Sciatic nerve (tissue), 2 donors: ENCODE data around the gene FAM149A. TPM values are rescaled to one million over a fixed set of nuclear protein-coding genes. Genes with fewer than 3 reads are reported as not detected.

Experiments
- ATAC-seq: fragments of 200-7000 bp; cut with Tn5 transposase; one replicate; pipeline ENCODE4 v1.9.1; 2020; ENCODE audit warnings: mild to moderate bottlenecking, moderate library complexity
- DNase-seq: peaks from one replicate; pipeline ENCODE4 v3.0.0-alpha.2; 2020; ENCODE audit warnings: low spot score
- intact Hi-C: fragments of 100-400 bp; cut with DNase I; formaldehyde crosslinking; loops from one replicate; pipeline ENCODE4 v1.14.2; 2022
- total RNA-seq: library from RNA; stranded (reverse); fragmentation: NEBNext Ultra II Directional; extraction: Animal tissue kit (Norgen Biotek cat#: 25700); gene quantifications from one replicate; pipeline ENCODE4 v1.2.1, GENCODE V29; 2021
- donor health status: DM: no; HTN: no; CAD: no.
- donor health status: DM: no; HTN: no; CAD: no.

Gene FAM149A
- total RNA-seq, 1 donor from 2014 or later, result 17.2 TPM

GRCh38 chr4:186148336-186148975 is 44.0 kb downstream of the FAM149A start:
- ATAC-seq, result no peak
- no peak for DNase-seq
- intact Hi-C loops, result no loop called here

DNA sequence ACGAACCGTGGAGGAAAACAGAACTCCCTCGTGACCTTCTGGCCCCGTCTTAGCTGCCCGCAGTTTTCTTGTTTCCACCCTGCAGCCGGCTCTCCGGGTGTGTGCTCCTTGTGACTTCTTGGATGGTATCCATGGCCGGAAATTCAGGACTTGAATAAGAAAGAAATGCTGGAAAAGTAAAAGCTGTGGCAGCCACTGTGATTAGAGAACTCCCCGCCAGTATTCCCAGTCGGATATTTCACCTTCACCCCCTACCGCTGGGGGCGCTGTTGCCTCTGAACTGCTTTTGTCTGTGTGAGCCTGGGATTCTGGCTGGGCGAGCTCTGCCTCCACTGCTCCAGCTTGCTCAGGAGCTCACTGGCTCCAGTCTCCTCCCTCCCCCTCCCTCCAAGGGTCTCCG is 45.4 kb downstream of the FAM149A start:
- DNase-seq, result peak; percentile 75
- intact Hi-C loops, result no loop called here
- peak; percentile 72 for ATAC-seq

GRCh38 chr4:186150926-186151325 is 46.4 kb downstream of the FAM149A start:
- intact Hi-C loops, result no loop called here
- DNase-seq, result no peak
- ATAC-seq, result no peak

DNA sequence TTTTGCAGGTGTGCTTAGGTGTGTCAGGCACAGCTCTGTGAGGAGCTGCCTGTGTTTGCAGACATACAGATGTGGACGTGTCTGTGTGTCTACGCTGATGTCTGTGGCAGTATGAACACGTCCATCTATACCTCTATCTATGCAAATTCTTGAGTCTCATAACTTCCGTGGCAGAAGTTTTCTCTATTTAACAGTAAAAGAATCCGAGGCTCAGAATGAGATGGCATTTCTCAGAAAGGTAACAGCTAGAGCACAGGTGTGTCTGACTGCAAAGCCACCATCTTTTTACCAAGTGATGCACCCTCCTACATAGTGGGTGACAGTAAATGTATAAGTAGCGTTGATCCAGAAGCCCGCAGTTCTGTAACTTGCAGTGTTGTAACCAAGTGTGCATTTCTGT is 47.0 kb downstream of the FAM149A start:
- ATAC-seq (no peak), DNase-seq (no peak)
- intact Hi-C loops, result no loop called here

DNA sequence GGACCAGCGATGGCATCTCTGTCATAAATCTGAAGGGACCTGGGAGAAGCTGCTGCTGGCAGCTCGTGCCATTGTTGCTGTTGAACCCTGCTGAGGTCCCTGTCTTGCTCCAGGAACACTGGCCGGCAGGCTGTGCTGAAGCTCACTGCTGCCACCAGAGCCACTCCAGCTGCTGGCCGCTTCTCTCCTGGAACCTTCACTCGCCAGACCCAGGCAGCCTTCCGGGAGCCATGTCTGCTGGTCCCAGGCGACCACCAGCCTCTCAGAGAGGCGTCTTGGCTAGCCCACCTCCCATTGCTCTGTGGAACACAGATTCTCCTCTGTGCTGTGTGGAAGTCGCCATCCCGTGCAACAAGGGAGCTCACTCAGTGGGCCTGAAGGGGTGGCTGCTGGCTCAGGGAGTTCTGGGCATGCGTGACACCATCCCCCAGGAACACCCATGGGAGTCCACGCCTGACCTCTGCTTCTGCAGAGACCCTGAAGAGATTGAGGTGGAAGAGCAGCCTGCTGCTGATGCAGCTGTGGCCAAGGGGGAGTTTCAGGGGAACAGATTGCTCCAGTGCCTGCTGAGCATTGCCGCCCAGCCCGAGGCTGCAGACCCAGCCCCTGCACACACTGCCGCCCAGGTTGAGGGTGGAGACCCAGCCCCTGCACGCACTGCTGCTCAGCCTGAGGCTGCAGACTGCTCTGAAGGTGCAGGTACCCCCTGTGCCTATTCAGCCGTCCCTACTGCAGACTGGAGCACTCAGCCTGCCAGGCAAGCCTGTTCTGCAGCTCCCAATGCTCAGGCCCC is 53.7 kb downstream of the FAM149A start:
- intact Hi-C loops, result no loop called here
- DNase-seq, result no peak
- ATAC-seq, result peak; percentile 24

DNA sequence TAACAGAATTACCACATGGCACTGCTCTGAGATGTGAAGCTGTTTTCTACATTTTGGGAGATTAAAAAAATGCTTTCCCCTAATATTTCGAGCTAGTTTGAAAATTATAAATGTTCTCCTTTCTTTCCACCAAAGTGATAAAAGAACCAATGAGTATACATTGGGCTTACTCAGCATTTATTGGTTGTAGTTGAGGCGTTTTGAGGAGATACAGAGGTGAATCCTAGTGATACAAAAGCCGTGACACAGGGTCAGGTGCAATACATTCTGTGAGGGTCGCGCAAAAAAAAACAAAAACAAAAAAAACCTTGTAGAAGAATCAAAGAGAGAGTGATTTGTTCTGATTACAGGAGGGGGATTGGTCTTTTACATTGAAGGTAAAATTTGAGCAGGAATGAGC is 54.5 kb downstream of the FAM149A start:
- ATAC-seq (no peak), DNase-seq (no peak)
- intact Hi-C loops, result no loop called here

DNA sequence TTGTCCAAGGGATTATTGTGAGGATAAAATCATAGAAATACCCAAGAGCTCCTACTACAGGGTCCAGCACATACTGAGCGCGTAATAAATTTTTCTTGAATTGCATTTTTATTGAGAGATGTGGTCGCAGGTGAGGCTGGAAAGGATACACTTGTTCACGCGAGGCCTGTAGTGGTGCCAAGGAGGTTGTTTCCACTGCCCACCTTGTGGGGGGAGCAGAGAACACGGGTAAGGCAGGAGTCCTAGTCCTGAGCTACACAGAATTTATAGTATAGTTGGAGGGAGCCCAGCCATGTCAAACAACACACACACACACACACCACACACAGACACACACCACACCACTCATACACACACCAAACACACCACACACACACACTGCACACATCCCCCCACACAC is 55.1 kb downstream of the FAM149A start:
- no peak for DNase-seq
- intact Hi-C loops, result no loop called here
- ATAC-seq, result no peak

GRCh38 chr4:186161138-186161537 is 56.6 kb downstream of the FAM149A start:
- ATAC-seq (no peak), DNase-seq (no peak)

GRCh38 chr4:186166852-186167512 is 62.5 kb downstream of the FAM149A start:
- DNase-seq (no peak), ATAC-seq (no peak)
- intact Hi-C loops, result no loop called here

More at GRCh38 chr4:186161138-186161537, 56.6 kb downstream of the FAM149A start:
- intact Hi-C loops, result no loop called here

DNA sequence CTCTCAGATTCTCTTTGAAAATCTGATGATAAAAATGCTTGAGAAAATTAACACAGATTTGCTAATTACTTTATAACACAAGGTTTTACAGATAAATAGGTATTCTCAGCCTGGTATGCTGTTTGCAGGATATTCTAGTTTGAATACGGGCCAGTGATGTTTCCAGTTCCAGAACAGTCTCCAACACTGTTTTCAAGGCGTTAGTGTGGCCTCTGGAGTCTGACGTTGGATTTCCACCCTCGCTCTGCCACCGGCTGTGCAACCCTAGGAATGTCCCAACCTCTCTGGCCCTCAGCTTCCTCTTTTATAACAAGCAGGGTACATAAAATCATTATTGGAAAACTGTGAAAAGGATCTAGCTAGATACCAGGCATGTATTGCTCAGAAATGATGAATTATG is 63.1 kb downstream of the FAM149A start:
- no peak for ATAC-seq
- no peak for DNase-seq
- intact Hi-C loops, result no loop called here

DNA sequence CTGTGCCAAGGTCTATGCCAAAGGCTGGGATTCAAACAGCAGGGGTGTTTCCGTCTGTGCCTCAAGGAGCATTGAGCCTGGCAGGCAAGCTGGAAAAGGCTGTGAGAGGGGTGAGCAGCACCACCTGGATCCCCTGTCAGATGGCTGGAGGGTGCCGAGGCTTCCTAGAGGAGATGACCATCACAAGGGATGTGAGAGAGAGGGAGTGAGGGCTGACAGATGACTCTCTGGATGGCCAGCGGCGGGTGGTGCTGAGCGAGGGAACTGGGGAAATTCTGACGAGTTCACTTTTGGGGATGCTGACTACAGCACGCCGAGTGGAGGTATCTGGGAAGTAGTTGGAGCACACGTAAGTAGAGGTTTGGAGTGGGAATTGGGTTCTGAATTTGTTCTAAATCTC is 64.2 kb downstream of the FAM149A start:
- intact Hi-C loops, result no loop called here
- DNase-seq (no peak), ATAC-seq (no peak)

DNA sequence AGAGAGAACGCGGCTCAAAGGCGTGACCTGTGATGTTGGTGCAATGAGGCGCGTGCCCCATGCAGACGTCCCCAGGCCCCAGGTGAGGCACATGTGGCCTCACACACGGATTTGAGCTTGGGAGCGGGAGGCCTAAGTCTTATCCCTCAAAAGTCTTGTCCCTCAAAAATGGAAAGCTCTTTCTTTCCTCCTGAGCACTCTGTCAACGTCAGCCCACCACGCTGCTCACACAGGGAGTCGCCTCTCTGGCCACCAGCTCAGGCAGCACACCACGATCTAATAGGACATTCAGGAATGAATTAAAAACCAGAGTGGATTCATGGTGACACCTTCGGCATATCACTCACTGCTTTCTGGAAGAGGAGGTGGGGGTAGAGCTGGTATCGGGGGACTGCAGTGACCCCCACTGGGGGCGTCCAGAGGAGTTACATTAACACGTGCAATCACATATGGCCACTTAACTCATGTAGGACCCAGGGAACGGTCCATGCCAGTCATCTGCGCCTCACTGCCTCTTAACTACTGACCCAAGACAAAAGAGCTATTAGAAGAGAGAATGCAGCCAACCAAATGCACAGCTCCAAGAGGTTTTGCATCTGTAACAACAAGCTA is 64.9 kb downstream of the FAM149A start:
- intact Hi-C loops, result no loop called here
- no peak for ATAC-seq
- DNase-seq, result no peak

DNA sequence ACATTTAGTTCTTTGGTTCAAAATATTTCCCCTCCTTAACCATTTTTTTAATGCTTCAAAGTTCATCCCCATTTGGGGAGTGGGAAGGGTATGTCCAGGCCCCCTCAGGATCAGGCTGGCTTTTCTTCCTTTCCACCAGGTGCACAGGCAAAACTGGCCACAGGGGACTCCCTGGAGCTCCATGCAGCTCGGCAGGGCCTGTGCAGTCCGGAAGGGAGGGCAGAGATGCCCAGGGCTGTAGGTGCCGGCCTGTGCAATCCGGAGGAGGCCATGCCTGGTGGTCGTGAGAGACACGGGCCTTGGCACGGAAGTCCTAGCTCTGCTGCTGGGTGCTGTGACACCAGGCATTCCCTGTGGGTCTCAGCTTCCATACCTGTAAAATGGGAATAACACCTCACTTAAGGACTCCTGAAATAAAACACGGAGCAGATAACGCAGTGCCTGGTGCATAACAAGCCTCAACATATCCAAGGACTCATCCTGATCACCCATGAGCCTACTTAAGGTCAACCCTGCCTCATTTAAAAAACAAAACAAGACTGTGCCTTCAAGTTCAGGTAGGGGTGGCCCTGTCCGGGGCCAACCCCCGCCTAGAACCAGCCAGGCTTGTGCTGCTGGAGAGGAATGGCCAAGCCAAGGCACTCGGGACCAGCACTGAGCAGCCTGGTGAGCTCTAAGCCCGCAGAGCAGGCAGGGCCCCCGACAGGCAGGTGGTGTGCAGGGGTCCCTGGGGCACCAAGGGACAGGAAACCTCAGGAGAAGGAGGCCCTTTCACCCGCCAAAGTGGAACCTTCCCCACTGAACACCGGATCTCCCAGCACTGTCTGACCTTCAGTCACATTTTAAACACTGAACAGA is 65.7 kb downstream of the FAM149A start:
- intact Hi-C loops, result no loop called here
- ATAC-seq, result no peak

DNA sequence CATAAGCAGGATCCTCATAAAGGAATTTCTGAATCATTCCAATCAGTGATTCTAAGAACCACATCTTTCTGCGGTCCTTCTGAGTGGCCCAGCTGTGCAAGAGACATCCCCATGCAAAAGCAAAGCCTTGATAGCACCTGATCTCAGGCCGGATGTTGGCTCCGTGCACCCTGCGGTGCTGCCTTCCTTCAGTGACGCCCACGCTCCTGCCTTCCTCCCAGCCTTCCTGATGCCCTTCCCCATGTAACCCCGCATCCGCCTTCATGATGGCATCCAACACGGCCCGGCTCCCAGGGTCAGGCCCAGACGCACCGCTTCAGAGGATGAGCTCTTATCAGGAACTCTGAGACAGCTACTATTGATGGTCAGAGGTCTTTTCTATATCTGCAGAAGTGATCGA is 66.5 kb downstream of the FAM149A start:
- intact Hi-C loops, result no loop called here
- ATAC-seq (no peak), DNase-seq (no peak)

More for the DNA sequence above, 65.7 kb downstream of the FAM149A start:
- no peak for DNase-seq

- intact Hi-C loops, result no loop called here
- ATAC-seq (no peak), DNase-seq (no peak)
These were observed 68.0 kb downstream of the FAM149A start for GRCh38 chr4:186172546-186172945.

- no peak for DNase-seq
- ATAC-seq, result no peak
- intact Hi-C loops, result no loop called here
These were observed 83.6 kb downstream of the FAM149A start for GRCh38 chr4:186188107-186188506.

DNA sequence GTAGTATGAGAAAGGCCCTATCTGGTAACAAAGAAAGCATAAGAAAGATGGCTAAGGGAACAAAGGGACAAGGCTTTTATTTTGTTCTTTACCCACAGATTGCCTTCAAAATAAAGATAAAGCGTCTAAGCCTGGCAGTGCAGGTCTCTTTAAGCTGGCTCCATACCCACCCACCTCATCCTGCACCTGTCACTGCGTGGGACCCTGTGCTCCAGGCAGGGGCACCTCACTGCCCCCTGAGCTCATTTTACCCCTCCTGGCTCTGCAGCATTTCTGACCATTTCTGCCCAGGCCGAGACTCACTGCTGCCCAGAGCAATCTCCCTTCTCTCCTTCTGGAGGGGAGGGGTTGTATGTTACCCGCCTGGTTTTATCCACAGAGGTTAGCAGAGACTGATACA is 85.2 kb downstream of the FAM149A start:
- no peak for DNase-seq

DNA sequence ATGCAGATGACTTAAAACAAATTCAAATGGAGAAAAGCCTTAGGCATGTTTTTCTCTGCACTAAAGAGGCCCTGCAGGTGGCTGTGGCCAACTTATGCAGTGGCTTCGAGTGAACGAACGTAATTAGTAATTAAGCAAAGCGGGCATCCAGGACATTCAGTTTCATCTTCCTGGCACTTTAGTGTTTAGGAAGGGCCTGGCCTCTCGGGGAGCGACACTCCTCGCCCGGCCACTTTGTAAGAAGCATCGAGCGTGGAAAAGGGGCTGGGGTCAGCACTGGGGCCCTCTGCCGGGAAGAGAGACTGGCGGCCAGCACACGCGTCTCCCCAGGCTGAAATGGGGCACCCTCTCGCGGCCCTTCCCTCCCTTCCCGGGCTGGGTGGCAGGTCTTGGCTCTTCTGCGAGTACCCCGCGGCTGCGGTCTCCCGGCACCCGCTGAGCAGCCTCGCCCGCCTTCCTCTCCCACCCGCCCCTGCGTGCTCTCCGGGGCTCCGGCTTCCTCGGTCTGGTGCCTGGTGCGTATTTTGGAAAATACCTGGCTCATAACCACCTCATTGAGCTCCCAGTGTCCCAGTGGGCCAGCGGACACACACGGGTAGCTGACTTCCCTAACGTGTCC is 86.2 kb downstream of the FAM149A start:
- DNase-seq (peak; percentile 74), ATAC-seq (peak; percentile 54)
- intact Hi-C loops, result no loop called here

More for the DNA sequence above, 85.2 kb downstream of the FAM149A start:
- no peak for ATAC-seq
- intact Hi-C loops, result no loop called here
